Measurements from ENCODE around the gene QPCTL. TPM values are rescaled to one million over a fixed set of nuclear protein-coding genes. Genes with fewer than 3 reads are reported as not detected.
A peak's percentile ranks its signal among the peaks of the same experiment; 100 is the strongest.

The QPCTL gene
- total and polyA plus RNA-seq, 2 donors (not counting 1 experiment from before 2014, with no cell fraction given): 9.4 to 50.9 TPM

DNA sequence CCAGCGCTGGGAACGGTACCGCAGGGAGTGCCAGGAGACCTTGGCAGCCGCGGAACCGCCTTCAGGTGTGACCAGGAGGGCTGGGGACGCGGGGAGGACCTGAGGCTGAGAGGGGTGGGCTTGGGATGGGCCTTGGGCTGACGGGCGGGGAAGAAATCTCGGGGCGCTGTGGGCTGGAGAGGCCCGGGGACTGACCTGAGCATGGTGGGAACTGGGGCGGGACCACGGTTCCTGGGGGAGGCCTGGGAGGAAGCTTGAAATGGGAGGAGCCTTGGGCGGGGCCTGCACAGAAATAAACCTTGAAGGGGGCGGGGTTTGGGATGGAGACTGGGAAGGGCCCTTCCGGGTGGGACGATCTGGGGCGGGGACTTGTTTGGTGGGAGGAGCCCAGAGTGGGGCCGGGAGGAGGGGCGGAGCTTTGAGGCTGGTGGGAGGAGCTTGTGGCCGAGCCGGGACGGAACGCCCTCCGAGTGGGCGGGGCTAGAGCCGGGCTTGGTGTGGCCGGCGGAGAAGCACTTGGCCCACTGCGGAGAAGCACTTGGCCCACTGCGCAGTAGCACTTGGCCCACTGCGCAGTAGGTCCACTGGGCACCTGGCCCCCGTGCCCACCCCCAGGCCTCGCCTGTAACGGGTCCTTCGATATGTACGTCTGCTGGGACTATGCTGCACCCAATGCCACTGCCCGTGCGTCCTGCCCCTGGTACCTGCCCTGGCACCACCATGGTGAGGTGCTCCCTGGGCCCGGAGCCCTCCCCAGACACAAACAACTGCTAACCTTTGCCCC, 21.6 kb upstream of the QPCTL start:
- DNase-seq (peak; percentile 71), ATAC-seq (ENCODE audit: low read depth) (peak; percentile 59)
- H3K9ac ChIP-seq (ENCODE audit: low read length): no peak overlapping the region
- CTCF ChIA-PET: interaction anchor here (1.2 to 1.5 kb wide), 2 partner anchors 19 to 22 kb away, joined by 3 to 7 read pairs; partner anchors contain the start of genes QPCTL and SNRPD2
- peak overlapping the region; percentile 20 for H3K27ac Mint-ChIP-seq
- H3K9me3 ChIP-seq (ENCODE audit: control extremely low read depth in 1 of 3, control insufficient read depth in 2 of 3, insufficient read depth in 1 of 3, low read length in 2 of 3): peaks cover 0 to 18% (median 3%) of the 10 kb centered on the region in 3 donors
- H3K79me2 ChIP-seq (ENCODE audit: control insufficient read depth, insufficient read depth, low read length): no peaks in the 10 kb centered on the region
- H3K4me2 ChIP-seq (replicated peaks; ENCODE audit: low read depth, low read length, poor library complexity, severe bottlenecking): peak overlapping the region; percentile 67
- no peaks in the 10 kb centered on the region for H3K36me3 ChIP-seq (replicated peaks in 1 of 2; ENCODE audit: control extremely low read depth in 1 of 2, control insufficient read depth in 1 of 2, extremely low read depth in 1 of 2, insufficient read depth in 2 of 2, low read length in 1 of 2)
- H2AFZ ChIP-seq (ENCODE audit: insufficient read depth, low read depth, low read length, poor library complexity, severe bottlenecking): no peak overlapping the region
- H3K27ac ChIP-seq (ENCODE audit: low read length in 2 of 2): no peak overlapping the region
- WGBS (ENCODE audit: insufficient coverage): 15% methylated on average over 41 of the region's 42 CpGs
- peaks cover 0 to 49% (median 21%) of the 10 kb centered on the region in 4 experiments for H3K27me3 ChIP-seq (replicated peaks in 1 of 4; ENCODE audit: control extremely low read depth in 1 of 4, control insufficient read depth in 3 of 4, insufficient read depth in 4 of 4, low read length in 3 of 4)
- H3K4me3 ChIP-seq (ENCODE audit: control extremely low read depth in 1 of 5, extremely low read depth in 1 of 5, insufficient read depth in 1 of 5, low read depth in 2 of 5, low read length in 4 of 5): no peak overlapping the region
- peak overlapping the region; percentile 52 for H3K4me3 Mint-ChIP-seq
- H3K27me3 Mint-ChIP-seq: peaks cover 32% of the 10 kb centered on the region
- POLR2A ChIA-PET: interaction anchor here (0.6 kb wide), 2 partner anchors 8 to 30 kb away, joined by 3 to 9 read pairs; no protein-coding TSS in a partner anchor
- intact Hi-C loops (cut with micrococcal nuclease): no loop called here
- peaks cover 34 to 38% of the 10 kb centered on the region in 2 donors for H3K4me1 ChIP-seq (ENCODE audit: control insufficient read depth in 2 of 2, insufficient read depth in 2 of 2, low read length in 2 of 2)
- H3K4me1 Mint-ChIP-seq: peaks cover 33% of the 10 kb centered on the region
- H4K20me1 ChIP-seq (ENCODE audit: control insufficient read depth, insufficient read depth, low read length, poor library complexity, severe bottlenecking): no peaks in the 10 kb centered on the region
- TF ChIP-seq, protein P1, sequence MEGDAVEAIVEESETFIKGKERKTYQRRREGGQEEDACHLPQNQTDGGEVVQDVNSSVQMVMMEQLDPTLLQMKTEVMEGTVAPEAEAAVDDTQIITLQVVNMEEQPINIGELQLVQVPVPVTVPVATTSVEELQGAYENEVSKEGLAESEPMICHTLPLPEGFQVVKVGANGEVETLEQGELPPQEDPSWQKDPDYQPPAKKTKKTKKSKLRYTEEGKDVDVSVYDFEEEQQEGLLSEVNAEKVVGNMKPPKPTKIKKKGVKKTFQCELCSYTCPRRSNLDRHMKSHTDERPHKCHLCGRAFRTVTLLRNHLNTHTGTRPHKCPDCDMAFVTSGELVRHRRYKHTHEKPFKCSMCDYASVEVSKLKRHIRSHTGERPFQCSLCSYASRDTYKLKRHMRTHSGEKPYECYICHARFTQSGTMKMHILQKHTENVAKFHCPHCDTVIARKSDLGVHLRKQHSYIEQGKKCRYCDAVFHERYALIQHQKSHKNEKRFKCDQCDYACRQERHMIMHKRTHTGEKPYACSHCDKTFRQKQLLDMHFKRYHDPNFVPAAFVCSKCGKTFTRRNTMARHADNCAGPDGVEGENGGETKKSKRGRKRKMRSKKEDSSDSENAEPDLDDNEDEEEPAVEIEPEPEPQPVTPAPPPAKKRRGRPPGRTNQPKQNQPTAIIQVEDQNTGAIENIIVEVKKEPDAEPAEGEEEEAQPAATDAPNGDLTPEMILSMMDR (IDR thresholded peaks at IDR 0.05): no peak
- no peak for TF ChIP-seq EZH2 (IDR thresholded peaks at IDR 0.05; ENCODE audit: borderline replicate concordance, insufficient read depth, low read depth, low read length, poor library complexity, severe bottlenecking)
- no peaks in the 10 kb centered on the region for H3K9me3 Mint-ChIP-seq (ENCODE audit: insufficient read depth)

DNA sequence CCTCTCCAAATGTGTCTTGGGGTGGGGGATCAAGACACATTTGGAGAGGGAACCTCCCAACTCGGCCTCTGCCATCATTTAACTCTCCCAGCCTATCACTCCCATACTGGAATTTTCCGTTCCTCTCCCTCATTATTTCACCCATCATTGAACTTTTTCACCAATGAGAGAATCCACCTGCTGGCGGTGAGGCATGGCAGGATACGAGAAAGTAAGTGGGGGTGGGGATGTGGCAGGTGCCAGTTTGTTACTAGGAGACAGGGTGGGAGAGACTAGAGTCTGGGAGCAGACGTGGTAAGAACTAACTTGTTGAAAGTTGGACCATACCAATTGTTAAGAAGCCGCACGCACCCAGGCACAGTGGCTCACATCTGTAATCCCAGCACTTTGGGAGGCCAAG, 17.5 kb upstream of the QPCTL start:
- peaks cover 36% of the 10 kb centered on the region for H3K27me3 Mint-ChIP-seq

More for the DNA sequence above, 17.5 kb upstream of the QPCTL start:
- Histone ChIP-seq H3K36me3 (replicated peaks in 1 of 2; ENCODE audit: control extremely low read depth in 1 of 2, control insufficient read depth in 1 of 2, extremely low read depth in 1 of 2, insufficient read depth in 2 of 2, low read length in 1 of 2) (no peaks in the 10 kb centered on the region), H2AFZ (ENCODE audit: insufficient read depth, low read depth, low read length, poor library complexity, severe bottlenecking) (no peak overlapping the region), H3K4me2 (replicated peaks; ENCODE audit: low read depth, low read length, poor library complexity, severe bottlenecking) (no peak overlapping the region), H4K20me1 (ENCODE audit: control insufficient read depth, insufficient read depth, low read length, poor library complexity, severe bottlenecking) (no peaks in the 10 kb centered on the region), H3K9me3 (ENCODE audit: control extremely low read depth in 1 of 3, control insufficient read depth in 2 of 3, insufficient read depth in 1 of 3, low read length in 2 of 3) (peaks cover 0 to 27% (median 3%) of the 10 kb centered on the region in 3 donors), H3K79me2 (ENCODE audit: control insufficient read depth, insufficient read depth, low read length) (no peaks in the 10 kb centered on the region), H3K4me1 (ENCODE audit: control insufficient read depth in 2 of 2, insufficient read depth in 2 of 2, low read length in 2 of 2) (peaks cover 28 to 37% of the 10 kb centered on the region in 2 donors), H3K4me3 (ENCODE audit: control extremely low read depth in 1 of 5, extremely low read depth in 1 of 5, insufficient read depth in 1 of 5, low read depth in 2 of 5, low read length in 4 of 5) (no peak overlapping the region), H3K9ac (ENCODE audit: low read length) (no peak overlapping the region), H3K27ac (ENCODE audit: low read length in 2 of 2) (no peak overlapping the region), H3K27me3 (replicated peaks in 1 of 4; ENCODE audit: control extremely low read depth in 1 of 4, control insufficient read depth in 3 of 4, insufficient read depth in 4 of 4, low read length in 3 of 4) (peaks cover 0 to 45% (median 17%) of the 10 kb centered on the region in 4 experiments)
- no peak overlapping the region for H3K4me3 Mint-ChIP-seq
- CTCF ChIA-PET: interaction anchor here (8.9 kb wide), 1 partner anchor 33 kb away, joined by 60 read pairs; the partner anchor contains the start of gene EML2
- TF ChIP-seq EZH2 (IDR thresholded peaks at IDR 0.05; ENCODE audit: borderline replicate concordance, insufficient read depth, low read depth, low read length, poor library complexity, severe bottlenecking): no peak
- TF ChIP-seq, protein P1 (IDR thresholded peaks at IDR 0.05): no peak
- no peak overlapping the region for H3K27ac Mint-ChIP-seq
- H3K4me1 Mint-ChIP-seq: peaks cover 25% of the 10 kb centered on the region
- H3K9me3 Mint-ChIP-seq (ENCODE audit: insufficient read depth): no peaks in the 10 kb centered on the region
- WGBS (ENCODE audit: insufficient coverage): 89% methylated on average over 3 of the region's 7 CpGs
- intact Hi-C loops (cut with micrococcal nuclease): no loop called here
- POLR2A ChIA-PET: interaction anchor here (0.6 to 0.7 kb wide), 2 partner anchors 33 to 89 kb away, joined by 3 to 14 read pairs; no protein-coding TSS in a partner anchor
- DNase-seq (no peak), ATAC-seq (ENCODE audit: low read depth) (no peak)

All from B cell (primary cell).